HG02885 (cell line): ENCODE measurements around the gene TEAD4.

Source experiments
- ATAC-seq: cut with Tn5 transposase; IDR thresholded peaks from one replicate; pipeline ENCODE4 v1.9.1; 2021; ENCODE audit warnings: mild to moderate bottlenecking; ENCODE audit not compliant: unreplicated experiment, poor library complexity

TEAD4 gene

DNA sequence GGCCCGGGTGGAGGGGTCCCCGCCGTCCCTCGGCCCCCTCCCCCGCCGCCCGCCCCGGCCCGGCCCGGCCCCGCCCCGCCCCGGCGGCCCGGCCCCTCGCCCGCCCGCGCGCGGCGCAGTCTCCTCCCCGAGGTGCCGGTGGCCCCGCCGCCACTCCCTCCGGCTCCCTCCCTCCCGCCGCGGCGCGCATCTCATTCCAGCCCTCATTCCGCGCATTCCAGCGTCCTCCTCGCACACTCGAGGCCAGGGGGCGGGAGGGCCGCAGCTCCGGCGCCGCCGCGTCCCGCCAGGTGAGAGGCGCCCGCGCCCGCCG is at the start of gene TEAD4:
TEAD4 (plus strand) TSS at position 206 of the 313 bp plus-strand sequence.
- peak; percentile 44 for ATAC-seq

DNA sequence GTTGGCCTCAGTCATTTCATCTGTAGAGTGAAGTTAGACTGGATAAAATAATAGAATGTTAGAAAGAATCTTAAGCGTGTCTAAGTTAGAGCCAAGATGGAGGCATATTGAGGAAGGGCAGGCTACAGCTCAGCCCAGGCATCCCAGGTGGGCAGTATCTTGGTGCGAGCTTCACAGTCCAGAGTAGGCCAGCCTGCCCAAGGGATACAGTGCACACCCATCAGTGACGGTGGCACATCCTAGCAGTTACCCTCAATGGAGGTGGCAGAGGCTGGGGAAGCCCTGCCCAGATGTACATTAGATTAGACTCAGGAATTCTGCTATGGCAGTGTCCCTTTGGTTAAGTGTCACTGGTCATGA is 47.0 kb upstream of the TEAD4 start:
- ATAC-seq, result no peak

DNA sequence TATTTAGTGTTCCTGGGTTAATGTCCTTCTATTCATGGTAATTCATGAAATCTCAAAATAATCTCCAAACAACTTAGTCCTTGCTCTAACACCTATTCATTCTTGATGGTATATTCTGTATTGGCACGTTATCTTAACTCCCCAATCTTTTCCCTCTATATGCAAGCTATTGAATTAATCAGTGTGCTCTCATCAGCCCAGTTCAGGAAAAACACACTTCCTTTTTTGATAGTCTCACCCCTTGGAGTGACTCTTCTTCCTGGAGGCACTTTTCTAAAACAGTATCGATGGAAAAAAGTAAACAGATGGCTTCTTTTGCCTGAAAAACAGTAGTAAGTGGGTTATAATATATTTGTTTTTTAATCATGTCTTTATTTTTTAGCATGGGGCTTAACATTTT is 39.9 kb upstream of the TEAD4 start:
- no peak for ATAC-seq

DNA sequence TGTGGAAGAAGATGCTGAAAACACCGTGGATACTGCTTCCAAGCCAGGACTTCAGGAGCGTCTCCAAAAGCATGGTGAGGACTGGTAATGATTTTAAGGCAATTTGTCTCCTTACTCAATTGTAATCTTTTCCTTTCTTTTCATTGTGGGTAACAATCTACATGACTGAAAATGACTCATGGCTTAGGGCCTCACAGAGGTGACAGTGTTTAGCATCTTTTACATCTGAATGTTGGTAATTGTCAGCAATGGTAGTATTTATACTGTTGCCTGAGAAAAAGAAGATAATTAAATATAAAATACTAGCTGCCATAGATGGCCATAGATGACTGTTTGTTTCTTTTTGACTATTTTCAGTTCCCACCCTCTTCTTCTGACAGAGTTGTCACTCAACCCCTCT is 36.9 kb upstream of the TEAD4 start:
- no peak for ATAC-seq

DNA sequence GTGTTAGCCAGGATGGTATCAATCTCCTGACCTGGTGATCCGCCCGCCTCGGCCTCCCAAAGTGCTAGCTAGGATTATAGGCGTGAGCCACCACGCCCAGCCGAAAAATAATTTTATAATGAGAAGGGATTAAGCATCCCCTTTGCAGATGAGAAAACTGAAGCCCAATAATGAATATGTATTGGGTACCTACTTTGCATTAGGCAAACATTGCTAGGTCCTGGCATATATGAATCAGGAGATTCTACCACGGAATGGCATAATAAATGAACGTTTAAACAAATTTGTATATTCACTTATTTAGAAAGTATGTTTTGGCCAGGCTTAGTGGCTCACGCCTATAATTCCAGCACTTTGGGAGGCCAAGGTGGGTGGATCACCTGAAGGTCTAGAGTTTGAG is 36.1 kb upstream of the TEAD4 start:
- ATAC-seq, result no peak

DNA sequence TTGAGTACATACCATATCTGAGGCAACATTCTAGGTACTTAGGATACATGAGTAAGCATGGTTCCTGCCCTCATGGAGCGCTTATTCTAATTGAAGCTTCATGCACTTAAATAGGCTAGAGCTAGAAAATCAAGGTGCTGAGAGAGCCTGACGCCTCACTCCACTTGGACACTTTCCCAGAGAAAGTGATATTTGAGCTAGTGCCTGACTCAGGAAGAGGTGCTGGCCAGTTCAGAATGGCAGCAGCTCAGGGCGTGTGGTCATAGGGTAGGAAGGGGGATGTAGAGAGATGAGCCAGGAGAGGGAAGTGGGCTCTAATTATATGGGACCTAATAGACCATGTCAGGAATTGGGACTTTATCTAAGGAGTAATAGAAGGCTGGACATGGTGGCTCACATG is 35.2 kb upstream of the TEAD4 start:
- ATAC-seq, result no peak

DNA sequence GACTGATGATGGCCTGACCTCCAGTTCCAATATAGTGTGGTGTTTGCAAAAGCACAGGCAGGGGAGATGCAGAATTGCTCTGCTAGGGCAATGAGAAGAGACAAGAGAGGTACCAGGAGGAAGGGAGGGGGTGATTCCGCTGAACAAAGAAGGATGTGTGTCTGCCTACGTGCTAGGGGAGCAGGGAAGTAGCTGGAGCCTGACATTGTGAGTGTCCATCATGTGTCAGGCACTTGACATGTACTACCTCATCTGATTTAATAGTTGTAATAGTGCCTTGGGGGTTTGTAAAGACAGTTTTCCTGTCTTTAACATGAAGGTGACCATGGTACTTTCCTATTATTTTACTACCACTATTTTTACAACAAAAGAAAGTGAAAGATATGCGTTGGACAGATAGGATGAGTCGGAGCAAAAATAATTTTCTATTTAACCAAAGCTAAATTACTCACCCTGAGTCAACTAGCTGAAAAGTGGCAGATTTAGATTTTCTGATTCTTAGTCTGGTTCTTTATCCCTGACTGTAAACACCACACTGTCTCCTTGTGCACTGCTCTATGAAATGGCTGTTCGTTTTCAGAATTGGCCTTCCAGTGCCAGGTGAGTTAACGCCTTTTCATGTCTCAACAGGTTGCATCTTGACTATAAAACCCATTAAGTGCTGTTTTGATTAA is 33.7 kb upstream of the TEAD4 start:
- ATAC-seq, result no peak

DNA sequence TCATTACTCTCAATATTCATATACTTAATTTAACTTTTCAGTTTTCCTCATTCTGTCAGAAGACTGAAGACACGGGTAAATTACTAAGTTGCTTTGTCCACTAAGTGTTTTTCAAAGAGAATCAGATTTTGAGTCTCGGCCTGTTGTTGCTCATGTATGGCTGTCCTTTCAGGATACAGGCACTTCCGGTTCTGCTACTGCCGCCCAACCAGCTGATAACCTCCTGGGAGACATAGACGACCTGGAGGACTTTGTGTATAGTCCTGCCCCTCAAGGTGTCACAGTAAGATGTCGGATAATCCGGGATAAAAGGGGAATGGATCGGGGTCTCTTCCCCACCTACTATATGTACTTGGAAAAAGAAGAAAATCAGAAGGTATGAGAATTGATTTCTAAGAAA is 28.3 kb upstream of the TEAD4 start:
- ATAC-seq, result no peak

DNA sequence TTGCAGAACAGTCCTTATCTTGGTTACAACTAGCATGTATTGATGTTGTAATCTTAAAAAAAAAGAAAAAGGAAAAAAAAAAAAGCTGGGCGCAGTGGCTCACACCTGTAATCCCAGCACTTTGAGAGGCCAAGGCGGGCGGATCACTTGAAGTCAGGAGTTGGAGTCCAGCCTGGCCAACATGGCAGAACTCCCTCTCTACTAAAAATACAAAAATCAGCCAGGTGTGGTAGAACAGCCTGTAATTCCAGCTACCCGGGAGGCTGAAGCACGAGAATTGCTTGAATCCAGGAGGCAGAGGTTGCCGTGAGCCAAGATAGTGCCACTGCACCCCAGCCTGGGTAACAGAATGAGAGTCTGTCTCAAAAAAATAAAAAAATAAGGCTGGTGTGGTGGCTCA is 25.6 kb upstream of the TEAD4 start:
- no peak for ATAC-seq

DNA sequence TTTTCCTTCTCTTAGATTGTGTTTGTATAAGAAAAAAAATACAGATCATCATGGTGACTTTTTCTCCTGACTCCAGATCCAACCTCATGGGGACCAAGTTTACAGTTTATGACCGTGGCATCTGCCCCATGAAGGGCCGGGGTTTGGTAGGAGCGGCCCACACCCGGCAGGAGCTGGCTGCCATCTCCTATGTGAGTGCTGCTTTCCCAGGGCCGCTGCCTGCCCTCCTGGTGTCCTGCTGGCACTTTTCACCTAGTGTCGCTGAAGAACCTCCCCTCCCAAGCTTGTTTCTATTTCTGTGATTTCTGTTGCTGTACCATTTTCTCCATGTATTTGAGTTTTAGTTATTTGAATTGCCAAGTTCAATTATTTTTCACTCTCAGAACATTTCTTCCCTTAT is 24.8 kb upstream of the TEAD4 start:
- ATAC-seq, result no peak

DNA sequence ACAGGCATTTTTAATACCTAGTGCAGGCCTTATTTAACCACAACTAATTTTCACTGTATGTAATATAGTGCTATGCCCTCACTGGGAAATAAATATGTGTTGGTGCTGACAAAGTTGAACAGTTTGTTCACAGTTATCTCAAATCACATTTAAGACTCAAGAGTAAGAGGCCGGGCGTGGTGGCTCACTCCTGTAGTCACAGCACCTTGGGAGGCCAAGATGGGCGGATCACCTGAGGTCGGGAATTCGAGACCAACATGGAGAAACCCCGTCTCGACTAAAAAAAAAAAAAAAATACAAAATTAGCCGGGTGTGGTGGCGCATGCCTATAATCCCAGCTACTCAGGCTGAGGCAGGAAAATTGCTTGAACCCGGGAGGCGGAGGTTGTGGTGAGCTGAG is 22.9 kb upstream of the TEAD4 start:
- no peak for ATAC-seq

DNA sequence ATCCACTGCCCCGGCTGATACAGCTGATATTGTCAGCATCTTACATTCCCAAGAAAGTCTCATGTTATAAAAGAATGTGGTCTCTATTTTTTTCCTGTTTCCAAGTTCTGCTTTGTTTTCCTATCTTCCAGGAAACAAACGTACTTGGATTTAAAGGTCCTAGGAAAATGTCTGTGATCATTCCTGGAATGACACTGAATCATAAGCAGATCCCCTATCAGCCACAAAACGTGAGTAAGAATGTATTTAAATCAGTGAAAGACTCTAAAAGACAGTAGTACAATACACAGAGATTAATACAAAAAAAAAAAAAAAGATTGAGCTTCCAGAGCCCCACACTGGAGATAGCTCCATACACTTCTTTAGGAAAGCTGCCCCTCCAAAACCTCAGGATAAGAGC is 21.7 kb upstream of the TEAD4 start:
- ATAC-seq, result no peak

DNA sequence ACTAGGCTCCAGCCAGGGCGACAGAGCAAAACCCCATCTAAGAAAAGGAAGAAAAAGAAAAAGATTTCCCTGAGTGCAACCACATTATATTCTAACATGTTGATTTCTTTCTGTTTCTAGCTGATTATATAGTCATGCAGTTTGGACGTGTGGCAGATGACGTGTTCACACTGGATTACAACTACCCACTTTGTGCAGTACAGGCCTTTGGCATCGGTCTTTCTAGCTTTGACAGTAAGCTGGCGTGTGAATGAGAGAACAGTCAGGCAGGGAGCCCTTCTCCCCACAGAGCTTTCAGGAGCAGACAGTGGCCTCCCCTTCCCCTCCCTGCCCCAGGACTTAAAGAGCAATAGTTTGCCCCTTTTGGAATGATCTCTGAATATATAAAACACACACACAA is 20.0 kb upstream of the TEAD4 start:
- ATAC-seq, result no peak

DNA sequence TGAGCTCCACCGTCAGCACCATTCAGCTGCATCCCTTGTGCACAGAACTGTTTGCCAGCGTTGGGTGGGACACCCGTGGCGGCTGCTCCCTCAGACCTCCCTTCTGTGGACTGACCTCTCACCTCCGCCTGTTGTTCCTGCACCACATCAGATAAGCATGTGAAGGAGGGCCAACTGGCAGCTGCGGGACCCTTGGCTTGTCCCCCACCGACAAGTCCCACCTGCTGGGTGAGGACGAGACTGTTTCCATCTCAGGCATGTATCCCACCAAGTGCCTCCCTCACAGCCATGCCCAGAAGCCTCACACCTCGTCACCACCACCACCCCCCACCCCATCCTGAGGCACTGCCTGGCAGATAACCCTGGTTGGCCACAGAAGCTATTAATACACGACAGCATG is 18.6 kb upstream of the TEAD4 start:
- no peak for ATAC-seq

DNA sequence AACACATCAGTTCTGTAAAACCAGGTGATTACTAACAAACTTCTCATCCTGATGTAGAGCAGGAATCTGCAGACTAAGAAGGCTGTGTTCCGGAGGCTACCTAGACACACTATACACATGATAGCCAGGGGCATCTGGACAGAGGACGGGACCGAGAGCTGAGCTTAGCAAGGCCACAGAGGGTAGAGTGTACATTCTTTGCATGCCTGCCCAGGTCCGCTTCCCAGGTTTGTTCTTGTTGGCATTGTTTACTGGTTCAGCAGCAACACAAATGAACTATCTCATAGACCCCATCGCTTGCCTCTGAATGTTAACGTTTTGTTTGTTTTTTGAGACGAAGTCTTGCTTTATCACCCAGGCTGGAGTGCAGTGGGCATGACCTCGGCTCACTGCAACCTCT is 17.7 kb upstream of the TEAD4 start:
- no peak for ATAC-seq

DNA sequence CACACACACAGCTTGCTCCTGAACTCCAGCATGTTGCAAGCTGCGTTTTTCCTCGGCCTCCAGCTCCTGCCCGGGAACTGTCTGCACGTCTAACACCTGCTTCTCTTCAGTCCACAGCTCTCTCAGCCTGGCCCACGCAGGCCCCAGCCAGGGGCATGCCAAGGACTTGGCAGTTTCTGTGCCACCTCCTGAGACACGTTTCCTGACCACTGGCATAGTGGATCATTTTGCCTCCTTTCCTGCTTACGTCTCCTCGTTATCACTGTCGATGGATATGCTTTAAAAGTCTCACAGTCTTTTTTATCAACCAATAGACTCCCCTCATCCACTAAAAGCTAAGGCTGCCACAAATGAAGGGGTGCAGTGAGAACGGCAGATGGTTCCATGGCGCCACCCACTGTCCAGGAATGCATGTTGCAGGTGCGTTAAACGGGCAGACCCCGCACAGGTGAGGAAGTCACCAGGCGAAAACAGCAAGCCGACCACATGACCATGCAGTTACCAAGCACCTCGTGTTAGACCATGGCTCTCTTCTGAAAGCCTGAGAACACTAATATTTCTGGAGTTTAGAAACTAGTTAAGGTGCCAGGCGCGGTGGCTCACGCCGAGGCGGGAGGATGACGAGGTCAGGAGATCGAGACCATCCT is 14.7 kb upstream of the TEAD4 start:
- ATAC-seq, result no peak

DNA sequence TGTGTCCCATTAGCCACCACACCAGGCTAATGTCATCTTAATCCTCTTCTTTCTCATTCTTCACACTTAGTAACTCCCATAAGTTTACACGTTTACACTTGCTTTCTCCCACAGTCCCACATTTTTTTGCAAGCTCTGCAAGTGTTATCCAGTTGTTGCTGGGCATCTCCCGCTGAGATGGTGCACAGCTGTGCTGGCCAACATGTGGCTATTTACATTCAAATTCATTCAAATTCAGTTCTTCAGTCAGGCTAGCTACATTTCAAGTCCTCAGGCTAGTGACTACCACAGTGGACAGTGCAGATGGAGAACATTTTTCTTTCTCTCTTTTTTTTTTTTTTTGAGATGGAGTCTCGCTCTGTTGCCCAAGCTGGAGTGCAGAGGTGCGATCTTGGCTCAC is 9.8 kb upstream of the TEAD4 start:
- no peak for ATAC-seq

DNA sequence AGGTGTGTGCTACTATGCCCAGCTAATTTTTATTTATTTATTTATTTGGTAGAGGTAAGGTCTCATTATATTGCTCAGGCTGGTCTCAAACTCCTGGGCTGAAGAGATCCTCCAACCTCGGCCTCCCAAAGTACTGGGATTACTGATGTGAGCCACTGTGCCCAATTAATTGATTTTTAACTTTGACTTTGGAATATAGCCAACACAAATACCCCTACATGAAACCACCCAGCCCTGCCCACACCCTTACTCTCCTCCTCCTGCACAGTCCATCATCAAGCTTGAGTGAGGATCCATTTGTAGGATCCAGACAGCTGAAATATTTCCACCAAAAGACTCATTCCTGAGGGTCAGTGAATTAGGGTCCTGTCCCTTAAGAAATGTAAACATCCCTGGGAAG is 3.3 kb upstream of the TEAD4 start:
- no peak for ATAC-seq

DNA sequence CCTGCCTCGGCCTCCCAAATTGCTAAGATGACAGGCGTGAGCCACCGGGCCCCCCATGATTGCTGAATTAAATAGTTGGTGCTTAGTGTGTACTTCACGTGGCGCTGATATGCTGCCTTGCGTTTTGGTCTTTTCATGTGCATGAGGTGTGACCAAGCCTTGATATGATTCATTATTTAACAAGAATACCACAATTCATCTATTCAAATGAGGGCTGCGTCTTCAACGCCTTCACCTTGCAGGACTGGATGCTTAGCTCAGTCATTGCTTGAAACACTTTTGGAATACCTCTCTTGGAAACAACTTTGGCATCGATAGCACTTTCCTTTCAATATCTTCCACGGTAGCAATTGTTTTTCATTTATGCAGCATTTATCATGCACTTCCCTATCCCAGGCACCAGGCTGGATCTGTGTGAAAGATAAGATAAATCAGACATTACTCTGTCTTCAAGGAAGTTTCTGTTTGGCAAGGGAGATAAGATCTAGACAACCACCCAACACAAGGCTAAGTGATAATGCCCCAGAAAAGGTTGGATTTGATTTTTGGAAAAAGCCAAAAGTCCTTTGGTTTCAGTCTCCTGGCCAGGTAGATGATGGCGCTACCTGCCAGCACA is 1.3 kb upstream of the TEAD4 start:
- ATAC-seq, result no peak

DNA sequence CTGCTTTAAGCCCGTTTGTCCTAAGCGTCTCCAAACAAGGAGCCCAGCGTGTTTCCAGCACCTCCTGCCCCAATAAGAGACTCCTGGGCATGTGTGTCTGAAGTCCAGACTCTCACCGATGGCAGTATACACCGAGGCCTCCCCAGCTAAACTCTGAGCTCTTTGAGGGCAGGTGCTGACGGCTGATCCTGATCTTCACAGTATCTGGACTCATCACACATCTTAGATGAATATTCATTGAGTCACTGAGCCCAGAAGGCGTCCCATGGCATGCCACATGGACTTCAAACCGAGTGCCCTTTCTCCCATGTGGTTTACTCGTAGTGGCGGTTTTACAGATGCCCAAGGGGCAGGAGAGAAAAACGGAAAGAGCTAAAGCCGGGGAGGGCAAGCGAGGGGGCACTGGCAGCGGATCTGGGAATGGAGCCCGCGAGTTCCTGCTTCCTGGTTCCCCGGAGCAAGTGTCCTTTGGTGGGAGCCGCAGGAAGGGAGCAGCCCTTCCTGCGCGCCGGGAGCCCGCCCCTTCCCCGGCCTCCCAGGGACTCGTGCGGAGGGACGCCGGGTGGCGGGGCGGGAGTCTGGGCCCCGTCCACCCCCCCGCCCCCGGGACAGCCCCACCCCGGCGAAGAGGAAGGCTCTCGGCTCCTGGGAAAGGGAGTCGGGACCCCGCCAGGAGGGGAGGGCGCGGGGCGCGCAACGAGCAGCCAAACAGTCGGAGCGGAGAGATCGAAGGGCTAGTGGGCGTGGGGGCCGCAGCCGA is 585 bp upstream of the TEAD4 start:
- peak; percentile 21 for ATAC-seq
